ENCODE results near the gene RABGAP1L. TPM values are rescaled to one million over a fixed set of nuclear protein-coding genes. Genes with fewer than 3 reads are reported as not detected.
A peak's percentile ranks its signal among the peaks of the same experiment; 100 is the strongest.

The RABGAP1L gene
- polyA plus RNA-seq, 3 donors: 23.9 to 38.1 (median 27.8) TPM

DNA sequence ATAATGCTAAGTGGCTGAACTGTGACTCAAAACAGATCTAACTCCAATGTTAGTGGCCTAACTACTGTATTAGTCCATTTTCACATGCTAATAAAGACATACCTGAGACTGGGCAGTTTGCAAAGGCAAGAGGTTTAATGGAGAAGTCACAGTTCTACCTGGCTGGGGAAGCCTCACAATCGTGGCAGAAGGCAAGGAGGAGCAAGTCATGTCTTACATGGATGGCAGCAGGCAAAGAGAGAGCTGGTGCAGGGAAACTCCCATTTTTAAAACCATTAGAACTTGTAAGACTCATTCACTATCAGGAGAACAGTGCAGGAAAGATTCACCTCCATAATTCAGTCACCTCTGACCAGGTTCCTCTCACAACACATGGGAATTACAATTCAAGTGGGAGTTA is 760.8 kb downstream of the RABGAP1L start:
- no peak for DNase-seq

DNA sequence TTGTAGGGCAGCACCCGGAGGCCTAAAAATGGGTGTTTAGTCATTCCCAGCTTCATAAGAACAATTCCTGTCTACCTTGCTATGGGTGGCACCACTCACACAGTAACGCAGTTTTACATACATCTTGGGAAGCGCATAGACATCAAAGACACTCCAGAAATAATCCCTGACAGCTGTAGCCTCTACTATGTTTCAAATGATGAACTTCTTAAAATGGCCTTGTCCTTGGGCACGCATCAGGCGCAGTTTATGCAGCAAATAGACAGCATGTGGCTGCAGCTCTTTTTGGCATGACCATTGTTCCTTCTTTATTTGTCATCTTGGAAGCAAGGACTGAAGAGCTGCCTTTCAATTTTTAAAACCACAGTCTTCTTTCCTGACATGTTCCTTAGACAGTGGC is 762.8 kb downstream of the RABGAP1L start:
- DNase-seq: no peak

DNA sequence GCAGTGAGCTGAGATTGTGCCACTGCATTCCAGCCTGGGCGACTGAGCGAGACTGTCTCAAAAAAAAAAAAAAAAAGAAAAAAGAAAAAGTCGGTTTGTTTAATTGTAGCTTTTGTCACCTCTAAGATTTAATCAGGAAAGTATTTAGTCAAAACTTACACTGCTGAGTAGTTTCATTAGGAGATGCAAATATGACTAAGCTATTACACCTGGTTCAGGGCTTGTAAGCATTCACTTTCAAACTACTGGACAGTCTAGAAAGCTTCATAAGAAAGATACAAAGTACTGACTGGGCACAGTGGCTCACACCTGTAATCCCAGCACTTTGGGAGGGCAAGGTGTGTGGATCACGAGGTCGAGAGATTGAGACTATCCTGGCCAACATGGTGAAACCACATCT is 764.5 kb downstream of the RABGAP1L start:
- no peak for DNase-seq

GRCh38 chr1:174928541-174928940 is 769.2 kb downstream of the RABGAP1L start:
- DNase-seq: no peak

DNA sequence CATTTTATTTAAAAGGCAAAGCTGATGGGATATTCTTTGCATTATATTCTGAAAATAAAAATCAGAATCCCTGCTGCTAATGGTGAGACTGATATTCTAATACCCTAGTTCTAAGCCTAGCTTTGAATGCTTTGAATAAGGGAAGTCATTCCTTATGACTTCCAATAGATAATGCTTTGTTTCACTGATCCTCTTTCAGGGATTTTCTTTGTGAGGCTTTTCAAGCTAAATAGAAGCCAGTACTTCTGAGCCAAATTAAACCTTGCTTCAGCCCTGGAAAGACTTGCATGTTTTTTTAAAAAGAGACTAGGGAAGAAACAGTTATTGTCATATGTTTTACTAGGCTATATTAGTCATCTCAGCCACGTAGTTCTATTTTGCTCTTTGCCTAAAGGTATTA is 771.9 kb downstream of the RABGAP1L start:
- DNase-seq: no peak

- DNase-seq: no peak
These were observed 773.3 kb downstream of the RABGAP1L start for GRCh38 chr1:174932587-174932986.

DNA sequence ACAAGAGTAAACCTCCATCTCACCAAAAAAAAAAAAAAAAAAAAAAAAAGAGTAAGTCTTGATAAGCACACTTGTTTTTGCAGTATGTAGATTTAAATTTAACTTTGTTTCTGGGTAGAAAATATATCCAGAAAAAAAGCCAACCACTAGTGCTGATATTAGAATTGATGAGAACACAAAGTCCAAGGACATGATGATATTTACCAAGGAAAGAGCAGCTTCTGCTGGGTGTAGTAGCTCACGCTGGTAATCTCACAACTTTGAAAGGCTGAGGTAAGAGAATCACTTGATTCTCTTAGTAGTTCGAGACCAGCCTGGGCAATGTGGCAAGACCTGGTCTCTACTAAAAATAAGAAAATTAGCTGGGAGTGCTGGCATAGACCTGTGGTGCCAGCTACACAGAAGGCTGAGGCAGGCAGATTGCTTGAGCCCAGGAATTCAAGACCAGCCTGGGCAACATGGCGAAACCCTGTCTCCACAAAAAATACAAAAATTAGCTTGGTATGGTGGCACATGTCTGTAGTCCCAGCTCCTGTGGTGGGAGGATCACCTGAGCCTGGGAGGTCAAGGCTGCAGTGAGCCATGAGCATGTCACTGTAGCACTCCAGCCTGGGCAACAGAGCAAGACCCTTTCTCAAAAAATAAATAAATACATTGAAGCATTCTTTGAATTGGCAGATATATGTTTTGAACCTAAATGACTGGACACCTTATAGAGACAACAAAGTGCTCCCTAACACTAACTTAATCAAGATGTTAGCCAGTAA is 776.8 kb downstream of the RABGAP1L start:
- no peak for DNase-seq

DNA sequence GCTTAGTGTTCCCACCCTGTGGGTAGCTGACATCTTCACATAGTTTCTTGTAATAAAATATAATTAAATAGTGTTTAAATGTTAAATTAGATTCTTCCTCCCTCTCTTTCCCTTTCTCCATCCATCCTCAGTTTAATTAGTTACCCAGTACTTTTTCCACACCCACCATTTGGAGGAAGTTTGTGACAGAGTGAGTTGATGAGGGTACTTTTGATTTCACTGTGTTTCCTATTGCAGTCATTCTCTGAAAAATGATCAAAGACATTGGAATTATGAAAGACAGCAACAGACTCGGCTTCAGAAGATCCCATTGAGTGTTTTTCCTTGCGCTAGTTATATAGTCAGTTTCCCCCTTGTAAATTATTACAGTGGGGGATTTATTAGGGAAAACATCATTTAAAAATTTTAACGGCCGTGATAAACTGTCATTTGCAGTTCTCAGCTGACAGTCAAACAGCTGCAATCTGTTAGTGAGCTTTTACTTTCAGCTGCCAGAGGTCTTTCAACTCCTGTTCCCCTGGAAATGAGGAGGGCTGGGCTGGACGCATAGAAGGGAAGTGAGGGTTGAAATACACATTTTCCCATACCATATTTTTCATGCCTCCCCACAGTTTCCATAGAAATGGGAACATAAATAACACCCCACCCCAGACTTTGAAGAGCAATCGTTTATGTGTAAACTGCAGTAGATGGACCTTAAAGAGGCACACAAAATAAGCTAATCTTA is 779.1 kb downstream of the RABGAP1L start:
- peak; percentile 74 for DNase-seq

DNA sequence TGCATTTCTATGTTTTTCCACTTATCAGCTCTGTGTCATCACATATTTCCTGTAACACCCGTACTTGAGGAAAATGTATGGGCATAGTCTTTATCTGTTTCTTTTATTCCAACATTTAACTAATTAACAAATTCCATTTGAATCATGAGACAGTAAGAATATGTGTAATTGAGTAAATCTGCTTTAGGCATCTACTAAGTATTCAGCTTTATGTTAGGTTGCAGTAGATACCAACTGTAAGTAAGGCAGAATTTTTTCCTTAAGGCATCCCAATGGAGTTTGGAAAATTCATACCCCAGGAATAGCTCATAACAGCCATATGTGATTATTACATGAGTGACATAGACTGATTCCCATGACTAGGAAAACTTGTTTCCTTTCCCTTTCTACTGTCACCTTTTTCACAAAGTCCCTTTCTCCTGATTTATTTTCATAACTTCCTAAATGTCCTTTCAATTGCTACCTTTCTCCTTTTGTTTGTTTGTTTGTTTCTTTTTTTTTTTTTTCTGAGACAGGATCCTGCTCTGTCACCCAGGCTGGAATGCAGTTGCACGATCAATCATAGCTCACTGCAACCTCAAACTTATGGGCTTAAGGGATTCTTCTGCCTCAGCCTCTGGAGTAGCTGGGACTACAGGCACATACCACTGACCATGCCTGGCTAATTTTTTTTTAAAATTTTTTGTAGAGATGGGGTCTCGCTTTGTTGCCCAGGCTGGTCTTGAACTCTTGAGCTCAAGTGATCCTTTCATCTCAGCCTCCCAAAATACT is 780.6 kb downstream of the RABGAP1L start:
- no peak for DNase-seq

- DNase-seq: no peak
These were observed 781.4 kb downstream of the RABGAP1L start for GRCh38 chr1:174940646-174941175.

DNA sequence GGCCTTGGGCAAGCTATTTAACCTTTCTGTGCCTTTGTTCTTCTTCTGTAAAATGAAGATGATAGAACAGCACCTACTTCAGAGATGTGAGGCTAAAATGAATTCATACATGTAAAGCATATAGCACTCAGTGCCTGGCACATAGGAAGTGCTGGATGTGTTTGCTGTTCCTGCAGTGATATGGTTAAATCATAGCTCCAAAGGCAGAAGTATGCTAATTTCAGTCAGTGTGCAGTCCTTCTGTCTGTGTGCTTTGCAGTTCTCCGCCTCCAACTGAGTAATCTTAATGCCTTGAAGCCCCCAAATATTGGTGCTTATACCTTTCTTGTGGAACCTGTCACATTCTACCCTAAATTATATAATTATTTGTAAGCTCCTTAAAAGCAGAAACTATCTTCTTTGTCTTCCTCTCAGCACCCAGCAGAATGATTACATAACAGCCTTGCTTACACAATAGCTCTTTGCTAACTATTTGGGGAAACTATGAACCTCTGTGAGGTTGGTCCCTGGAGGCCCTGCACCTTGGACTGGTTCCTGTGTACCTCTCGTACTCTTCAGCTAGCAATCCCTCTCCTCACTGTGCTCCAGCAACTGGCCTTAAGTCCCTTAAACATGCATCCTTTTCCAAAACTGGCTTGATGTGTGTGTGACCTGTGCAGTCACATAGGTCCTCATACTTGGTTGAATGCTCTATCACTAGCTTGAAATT is 783.4 kb downstream of the RABGAP1L start:
- DNase-seq: no peak

- DNase-seq: no peak
These were observed 786.7 kb downstream of the RABGAP1L start for GRCh38 chr1:174946031-174946430.

GRCh38 chr1:174949061-174949460 is 789.7 kb downstream of the RABGAP1L start:
- DNase-seq: no peak

- DNase-seq: no peak
These were observed 790.3 kb downstream of the RABGAP1L start for GRCh38 chr1:174949645-174950044.

DNA sequence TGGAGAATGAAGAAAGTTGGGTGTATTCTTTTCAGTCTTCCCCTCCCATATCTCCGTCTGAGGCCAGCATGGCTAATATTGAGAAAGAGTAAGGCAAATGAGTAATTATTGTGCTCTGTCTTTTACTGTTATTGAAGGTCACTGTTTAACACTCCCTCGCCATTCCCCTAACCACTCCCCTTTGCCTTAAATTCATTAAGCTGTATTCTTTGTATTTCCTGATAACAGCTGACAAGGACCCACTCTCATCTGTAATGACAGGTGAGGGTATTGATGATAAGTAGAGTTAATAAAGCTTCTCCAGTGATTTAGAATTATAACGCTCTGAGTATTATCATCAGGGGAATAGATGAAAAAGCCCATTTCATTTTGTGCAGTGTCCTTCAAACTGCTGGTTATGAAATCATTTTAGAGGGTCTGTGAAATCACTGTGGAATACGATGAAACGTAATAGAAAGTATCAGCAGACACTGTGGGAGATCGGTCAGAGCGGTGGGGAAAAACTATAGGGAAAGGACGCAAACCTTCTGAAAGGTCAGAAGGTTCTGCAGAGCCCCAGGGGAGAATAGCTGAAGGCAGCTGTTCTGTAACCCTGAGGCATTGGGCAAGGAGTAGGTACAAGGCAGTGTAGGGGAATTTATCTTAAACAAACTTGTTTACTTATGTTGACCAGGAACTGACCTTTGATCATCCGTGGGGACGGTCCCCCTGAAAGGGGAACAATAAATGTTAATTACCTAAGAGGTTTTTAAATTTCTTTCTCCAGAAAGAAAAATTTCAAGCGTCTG is 794.2 kb downstream of the RABGAP1L start:
- DNase-seq: no peak

DNA sequence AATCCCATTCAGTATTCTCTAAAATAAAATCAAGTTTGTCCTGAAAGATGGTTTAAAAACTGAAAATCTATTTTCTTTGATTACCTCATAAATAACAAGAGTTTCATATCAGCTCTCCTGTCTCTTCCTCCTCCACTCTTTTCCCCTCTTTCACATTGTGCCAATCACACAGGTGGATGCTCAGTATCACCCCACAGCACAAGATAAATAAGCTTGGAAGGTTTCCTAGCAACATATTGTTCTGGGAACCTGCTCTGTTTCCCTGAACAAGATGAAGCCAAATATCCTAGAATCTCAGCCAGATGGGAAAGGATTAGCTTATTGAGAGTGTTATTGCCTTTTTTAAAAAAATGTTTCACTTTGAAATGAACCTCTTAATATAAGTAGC is 794.7 kb downstream of the RABGAP1L start:
- DNase-seq: no peak

GRCh38 chr1:174954671-174955669 is 795.6 kb downstream of the RABGAP1L start:
- DNase-seq: no peak

- DNase-seq: no peak
These were observed 796.8 kb downstream of the RABGAP1L start for GRCh38 chr1:174956086-174956485.

DNA sequence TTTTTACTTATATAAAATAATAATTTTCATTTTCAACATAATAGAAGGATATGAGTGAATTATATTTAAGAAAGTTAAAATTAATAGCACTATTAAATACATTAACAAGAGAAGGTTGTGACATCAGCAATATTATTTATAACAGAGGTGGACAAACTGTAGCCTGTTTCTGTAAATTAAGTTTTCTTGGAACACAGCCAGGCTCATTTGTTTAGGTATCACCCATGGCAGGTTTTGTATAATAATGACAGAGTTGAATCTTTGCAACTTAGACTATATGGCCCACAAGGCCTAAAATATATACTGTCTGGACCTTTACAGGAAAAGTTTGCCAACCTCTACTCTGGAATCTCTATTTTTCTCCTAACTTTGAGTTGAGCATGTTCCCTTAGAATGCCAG is 797.7 kb downstream of the RABGAP1L start:
- no peak for DNase-seq

GRCh38 chr1:174957829-174958228 is 798.5 kb downstream of the RABGAP1L start:
- DNase-seq: no peak

Data from renal pelvis (tissue), 4 donors.